ENCODE measurements around the gene RREB1.
A peak's percentile ranks its signal among the peaks of the same experiment; 100 is the strongest.

Gene RREB1

DNA sequence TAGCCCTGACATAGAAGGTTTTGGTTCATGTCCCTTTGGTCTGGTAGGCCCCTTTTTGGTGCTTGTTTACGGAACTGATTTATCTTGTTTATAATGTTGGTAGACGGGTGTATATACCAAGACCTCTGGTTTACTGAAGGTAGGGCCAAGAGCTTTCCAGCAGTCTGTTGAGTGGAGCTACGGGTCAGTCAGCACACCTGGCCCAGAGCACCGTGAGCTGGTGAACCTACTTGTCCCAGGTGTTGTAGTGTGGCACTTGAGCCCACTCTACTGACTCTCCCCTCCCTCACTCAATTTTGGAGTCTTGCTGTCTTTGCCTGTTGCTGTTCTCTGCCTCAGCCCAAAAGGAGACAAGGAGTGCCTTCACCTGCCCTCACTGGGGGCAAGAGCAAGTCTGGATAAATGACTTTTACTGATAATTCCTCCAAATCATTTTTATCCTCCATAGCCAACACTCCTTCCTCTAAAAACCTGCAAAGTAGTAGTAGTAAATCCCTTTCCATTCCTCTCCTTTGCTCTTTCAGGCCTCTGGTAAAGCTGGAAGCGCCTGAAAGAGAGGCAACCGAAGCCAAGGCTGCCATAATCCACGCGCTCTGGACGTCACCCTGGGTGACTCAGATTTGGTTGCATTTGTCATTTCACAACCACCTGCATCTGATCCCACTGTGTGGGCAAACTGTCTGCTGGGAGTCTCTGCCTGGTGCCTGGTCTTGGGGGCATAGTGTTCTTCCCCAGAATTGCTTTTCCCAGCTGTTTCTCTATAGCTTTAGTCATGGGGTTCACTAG is 22.2 kb downstream of the RREB1 start:
- no peak overlapping the region for H3K9ac ChIP-seq (ENCODE audit: low read depth, low read length)
- peak; percentile 54; the same call in 2 of the 3 replicates for ATAC-seq (ENCODE audit: insufficient read depth, low read depth)

DNA sequence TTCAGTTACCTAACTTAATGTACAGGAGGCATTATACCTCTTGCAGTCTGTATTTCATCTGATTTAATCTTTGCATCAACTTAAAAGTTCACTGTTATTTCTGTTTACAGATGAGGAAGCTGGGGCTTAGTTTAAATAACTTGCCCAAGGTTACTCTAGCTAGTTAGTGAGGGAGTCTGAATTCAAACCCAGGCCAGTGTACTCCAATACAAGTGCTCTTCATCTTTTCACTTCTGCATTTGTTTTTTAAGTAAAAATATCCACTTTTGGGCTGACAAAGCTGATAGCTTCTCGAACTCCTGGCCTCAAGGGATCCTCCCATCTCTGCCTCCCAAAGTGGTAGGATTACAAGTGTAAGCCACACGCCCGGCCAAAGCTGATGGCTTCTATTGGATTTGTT is 23.6 kb downstream of the RREB1 start:
- Histone ChIP-seq H2AFZ (ENCODE audit: low read depth, low read length) (no peak overlapping the region), H3K4me3 (ENCODE audit: low read depth in 1 of 2, low read length in 2 of 2) (no peak overlapping the region), H3K9me3 (ENCODE audit: insufficient read depth, low read length, severe bottlenecking) (no peaks in the 10 kb centered on the region), H3K27me3 (ENCODE audit: insufficient read depth, low read length, poor library complexity) (no peaks in the 10 kb centered on the region), H3K4me2 (ENCODE audit: insufficient read depth, low read length) (no peak overlapping the region), H4K20me1 (ENCODE audit: insufficient read depth, low read length) (peaks cover 64% of the 10 kb centered on the region), H3K9ac (ENCODE audit: low read depth, low read length) (no peak overlapping the region), H3K4me1 (ENCODE audit: insufficient read depth, low read length) (peaks cover 38% of the 10 kb centered on the region), H3K27ac (ENCODE audit: low read length) (no peak overlapping the region), H3K36me3 (ENCODE audit: insufficient read depth, low read length) (0 out of 2 replicates have a peak, but pooled peaks cover 9% of the 10 kb centered on the region), H3K79me2 (ENCODE audit: insufficient read depth, low read length) (peaks cover 96% of the 10 kb centered on the region)
- no peak for ATAC-seq (ENCODE audit: insufficient read depth, low read depth)
- no peak for DNase-seq
- TF ChIP-seq, protein P1, sequence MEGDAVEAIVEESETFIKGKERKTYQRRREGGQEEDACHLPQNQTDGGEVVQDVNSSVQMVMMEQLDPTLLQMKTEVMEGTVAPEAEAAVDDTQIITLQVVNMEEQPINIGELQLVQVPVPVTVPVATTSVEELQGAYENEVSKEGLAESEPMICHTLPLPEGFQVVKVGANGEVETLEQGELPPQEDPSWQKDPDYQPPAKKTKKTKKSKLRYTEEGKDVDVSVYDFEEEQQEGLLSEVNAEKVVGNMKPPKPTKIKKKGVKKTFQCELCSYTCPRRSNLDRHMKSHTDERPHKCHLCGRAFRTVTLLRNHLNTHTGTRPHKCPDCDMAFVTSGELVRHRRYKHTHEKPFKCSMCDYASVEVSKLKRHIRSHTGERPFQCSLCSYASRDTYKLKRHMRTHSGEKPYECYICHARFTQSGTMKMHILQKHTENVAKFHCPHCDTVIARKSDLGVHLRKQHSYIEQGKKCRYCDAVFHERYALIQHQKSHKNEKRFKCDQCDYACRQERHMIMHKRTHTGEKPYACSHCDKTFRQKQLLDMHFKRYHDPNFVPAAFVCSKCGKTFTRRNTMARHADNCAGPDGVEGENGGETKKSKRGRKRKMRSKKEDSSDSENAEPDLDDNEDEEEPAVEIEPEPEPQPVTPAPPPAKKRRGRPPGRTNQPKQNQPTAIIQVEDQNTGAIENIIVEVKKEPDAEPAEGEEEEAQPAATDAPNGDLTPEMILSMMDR (IDR thresholded peaks at IDR 0.05; ENCODE audit: borderline replicate concordance, extremely low read depth, low read length, poor library complexity, severe bottlenecking) = no peak

More for the DNA sequence above, 22.2 kb downstream of the RREB1 start:
- H2AFZ ChIP-seq (ENCODE audit: low read depth, low read length) = no peak overlapping the region
- peak; percentile 16 for DNase-seq
- peaks cover 66% of the 10 kb centered on the region for H4K20me1 ChIP-seq (ENCODE audit: insufficient read depth, low read length)
- H3K27me3 ChIP-seq (ENCODE audit: insufficient read depth, low read length, poor library complexity) = no peaks in the 10 kb centered on the region
- peaks cover 19% of the 10 kb centered on the region; the same call in 1 of the 2 replicates for H3K36me3 ChIP-seq (ENCODE audit: insufficient read depth, low read length)
- H3K4me3 ChIP-seq (ENCODE audit: low read depth in 1 of 2, low read length in 2 of 2) = no peak overlapping the region
- no peak overlapping the region for H3K4me2 ChIP-seq (ENCODE audit: insufficient read depth, low read length)
- TF ChIP-seq, protein P1 (IDR thresholded peaks at IDR 0.05; ENCODE audit: borderline replicate concordance, extremely low read depth, low read length, poor library complexity, severe bottlenecking) = no peak
- TF ChIP-seq EZH2 (IDR thresholded peaks at IDR 0.05; ENCODE audit: borderline replicate concordance, low read depth, low read length, severe bottlenecking) = no peak
- peaks cover 25% of the 10 kb centered on the region for H3K4me1 ChIP-seq (ENCODE audit: insufficient read depth, low read length)
- H3K27ac ChIP-seq (ENCODE audit: low read length) = no peak overlapping the region
- peaks cover 95% of the 10 kb centered on the region for H3K79me2 ChIP-seq (ENCODE audit: insufficient read depth, low read length)
- no peaks in the 10 kb centered on the region for H3K9me3 ChIP-seq (ENCODE audit: insufficient read depth, low read length, severe bottlenecking)

DNA sequence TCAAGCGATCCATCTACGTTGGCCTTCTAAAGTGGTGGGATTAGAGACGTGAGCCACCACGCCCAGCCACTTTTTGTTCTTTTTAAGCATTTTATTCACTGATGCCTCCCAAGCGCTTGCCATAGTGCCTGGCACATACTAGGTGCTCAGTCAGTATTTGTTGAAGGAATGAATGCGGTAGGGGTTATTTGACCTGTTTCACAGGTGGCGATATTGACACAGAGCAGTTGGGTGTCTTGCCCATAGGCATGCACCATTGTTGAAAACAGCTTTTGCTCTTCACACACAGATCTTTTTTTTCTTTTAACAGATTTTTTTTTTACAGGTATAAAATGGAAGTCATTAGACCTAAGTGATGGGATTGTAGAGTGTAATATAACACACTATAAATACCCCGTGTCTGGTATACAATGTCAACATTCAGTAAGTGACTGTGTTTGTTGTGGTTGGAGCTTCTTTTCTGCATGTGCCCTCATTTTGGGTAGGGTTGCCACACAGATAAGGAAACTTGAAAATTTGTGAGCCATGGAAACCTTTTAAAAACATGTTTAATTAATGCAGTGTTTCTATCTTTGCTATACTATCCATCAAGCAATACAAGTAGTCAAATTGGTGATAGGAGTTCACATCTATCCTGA is 24.8 kb downstream of the RREB1 start:
- ATAC-seq (ENCODE audit: insufficient read depth, low read depth) (no peak), DNase-seq (no peak)
- Histone ChIP-seq H2AFZ (ENCODE audit: low read depth, low read length) (no peak overlapping the region), H4K20me1 (ENCODE audit: insufficient read depth, low read length) (peaks cover 61% of the 10 kb centered on the region), H3K79me2 (ENCODE audit: insufficient read depth, low read length) (peaks cover 96% of the 10 kb centered on the region), H3K9ac (ENCODE audit: low read depth, low read length) (no peak overlapping the region), H3K4me3 (ENCODE audit: low read depth in 1 of 2, low read length in 2 of 2) (no peak overlapping the region), H3K9me3 (ENCODE audit: insufficient read depth, low read length, severe bottlenecking) (no peaks in the 10 kb centered on the region), H3K4me1 (ENCODE audit: insufficient read depth, low read length) (peaks cover 49% of the 10 kb centered on the region), H3K27ac (ENCODE audit: low read length) (no peak overlapping the region), H3K36me3 (ENCODE audit: insufficient read depth, low read length) (0 out of 2 replicates have a peak, but pooled peaks cover 3% of the 10 kb centered on the region), H3K27me3 (ENCODE audit: insufficient read depth, low read length, poor library complexity) (no peaks in the 10 kb centered on the region), H3K4me2 (ENCODE audit: insufficient read depth, low read length) (no peak overlapping the region)
- TF ChIP-seq, protein P1 (IDR thresholded peaks at IDR 0.05; ENCODE audit: borderline replicate concordance, extremely low read depth, low read length, poor library complexity, severe bottlenecking) = no peak
- no peak for TF ChIP-seq EZH2 (IDR thresholded peaks at IDR 0.05; ENCODE audit: borderline replicate concordance, low read depth, low read length, severe bottlenecking)
